ENCODE data around the gene SLC25A22. TPM values are rescaled to one million over a fixed set of nuclear protein-coding genes. Genes with fewer than 3 reads are reported as not detected.

Gene SLC25A22
- total RNA-seq (10 to 100 TPM; 39.7 to 42.4 TPM), polyA plus RNA-seq (ENCODE audit: insufficient read depth, low read depth, low replicate concordance) (25.1 TPM)
- long read RNA-seq, donor 1, transcript SLC25A22-228 (10 exons, 2,692 nt), result major isoform, 6 of 7 reads
- long read RNA-seq, donor 1, partial matches to known transcripts, result 0 of 7 reads
- long read RNA-seq, donor 1, other reads (novel, unspliced or antisense), result 0 of 7 reads
- long read RNA-seq, donor 2, transcript SLC25A22-228 (10 exons, 2,692 nt), result major isoform, 9 of 9 reads
- long read RNA-seq, donor 2, partial matches to known transcripts, result 0 of 9 reads
- long read RNA-seq, donor 2, other reads (novel, unspliced or antisense), result 0 of 9 reads

- TF ChIP-seq CTCF (IDR thresholded peaks at IDR 0.05) (peak; percentile 85 to 89 (median 86)), POLR2A (IDR thresholded peaks at IDR 0.05) (no peak)
- Histone ChIP-seq H3K9me3 (no peaks in the 10 kb centered on the region), H3K4me3 (peak within 1 kb of the TSS; percentile 62 to 76), H3K36me3 (ENCODE audit: low read depth, missing control alignments) (no peaks in the 10 kb centered on the region), H3K27ac (peak within 1 kb of the TSS; percentile 64 to 83), H3K4me1 (peaks cover 27% of the 10 kb centered on the region), H3K27me3 (no peaks in the 10 kb centered on the region)
- DNase-seq, result peak; percentile 85
- WGBS, 2 donors, result 3% methylated on average over 63 of the region's 69 CpGs; no CpG with 5 or more reads in 1 of the 2 donors
- intact Hi-C loops (cut with DNase I; ENCODE audit: low total_unique reads), result no loop called here
These were observed at the start of gene SLC25A22 for GRCh38 chr11:798093-798713. SLC25A22 (minus strand) TSS chr11:798281; CDS start chr11:795006, 3,275 bp downstream.

GRCh38 chr11:847876-848275, 49.8 kb upstream of the SLC25A22 start:
- H3K4me3 ChIP-seq, result no peak overlapping the region
- no peaks in the 10 kb centered on the region for H3K27me3 ChIP-seq
- H3K9me3 ChIP-seq, result no peaks in the 10 kb centered on the region
- TF ChIP-seq CTCF (IDR thresholded peaks at IDR 0.05) (no peak), POLR2A (IDR thresholded peaks at IDR 0.05) (no peak)
- 86 to 93% methylated on average over 3 to 17 of the region's 18 CpGs for WGBS, 2 donors
- DNase-seq, result no peak
- no peaks in the 10 kb centered on the region for H3K36me3 ChIP-seq (ENCODE audit: low read depth, missing control alignments)
- H3K27ac ChIP-seq, result no peak overlapping the region
- intact Hi-C loops (cut with DNase I; ENCODE audit: low total_unique reads), result no loop called here
- H3K4me1 ChIP-seq, result peaks cover 62% of the 10 kb centered on the region

GRCh38 chr11:846496-847098, 48.5 kb upstream of the SLC25A22 start:
- 67 to 78% methylated on average over 7 to 11 of the region's 11 CpGs for WGBS, 2 donors
- Histone ChIP-seq H3K27ac (peak overlapping the region; percentile 89 to 97), H3K27me3 (no peaks in the 10 kb centered on the region), H3K9me3 (no peaks in the 10 kb centered on the region), H3K4me3 (no peak overlapping the region), H3K4me1 (peaks cover 62% of the 10 kb centered on the region), H3K36me3 (ENCODE audit: low read depth, missing control alignments) (no peaks in the 10 kb centered on the region)
- TF ChIP-seq CTCF (IDR thresholded peaks at IDR 0.05) (no peak), POLR2A (IDR thresholded peaks at IDR 0.05) (no peak)
- DNase-seq, result no peak
- intact Hi-C loops (cut with DNase I; ENCODE audit: low total_unique reads), result no loop called here

- TF ChIP-seq POLR2A (IDR thresholded peaks at IDR 0.05), result no peak
- no peak for TF ChIP-seq CTCF (IDR thresholded peaks at IDR 0.05)
- H3K36me3 ChIP-seq (ENCODE audit: low read depth, missing control alignments), result no peaks in the 10 kb centered on the region
- DNase-seq, result no peak
- no peaks in the 10 kb centered on the region for H3K9me3 ChIP-seq
- no peaks in the 10 kb centered on the region for H3K27me3 ChIP-seq
- peaks cover 62% of the 10 kb centered on the region for H3K4me1 ChIP-seq
- WGBS, 2 donors, result 45 to 60% methylated on average over 2 to 8 of the region's 8 CpGs
- intact Hi-C loops (cut with DNase I; ENCODE audit: low total_unique reads), result no loop called here
- H3K4me3 ChIP-seq, result no peak overlapping the region
- peak overlapping the region; percentile 89 to 97 for H3K27ac ChIP-seq
These were observed 47.9 kb upstream of the SLC25A22 start for GRCh38 chr11:845872-846495.

Measured in testis (tissue), 5 donors.